Type B pancreatic cell (in vitro differentiated cells): ENCODE measurements around the gene PRKAR2B. TPM values are rescaled to one million over a fixed set of nuclear protein-coding genes. Genes with fewer than 3 reads are reported as not detected.

Experiments used
- DNase-seq: peaks from one replicate; pipeline ENCODE4 v3.0.0; 2021; ENCODE audit warnings: mixed read lengths; ENCODE audit not compliant: unreplicated experiment; ENCODE audit errors: extremely low spot score
- H3K27ac Mint-ChIP-seq: 2 replicates; pipeline ENCODE4 v1.8.0; 2021; ENCODE audit warnings: mild to moderate bottlenecking, mixed read lengths
- H3K27me3 Mint-ChIP-seq: 2 replicates; pipeline ENCODE4 v1.8.0; 2021; ENCODE audit warnings: mixed read lengths
- H3K36me3 Mint-ChIP-seq: 2 replicates; pipeline ENCODE4 v1.8.0; 2021; ENCODE audit warnings: mixed read lengths
- H3K4me1 Mint-ChIP-seq: one replicate; pipeline ENCODE4 v1.8.0; 2021; ENCODE audit warnings: mixed read lengths; ENCODE audit not compliant: unreplicated experiment
- H3K4me3 Mint-ChIP-seq: 2 replicates; pipeline ENCODE4 v1.8.0; 2021; ENCODE audit warnings: mild to moderate bottlenecking, mixed read lengths
- H3K9me3 Mint-ChIP-seq: 2 replicates; pipeline ENCODE4 v1.8.0; 2021; ENCODE audit warnings: mixed read lengths
- CTCF ChIP-seq: fragments of 200-600 bp; sonication (generic); conservative IDR thresholded peaks from 2 replicates; pipeline ENCODE4 v1.5.0; 2021; ENCODE audit warnings: antibody characterized with exemption, mild to moderate bottlenecking
- total RNA-seq: library from RNA; stranded (reverse); gene quantifications from 2 replicates; pipeline ENCODE4 v1.2.1, GENCODE V29; 2021; ENCODE audit warnings: low replicate concordance

The PRKAR2B gene
- total RNA-seq, 1 donor from 2014 or later, result 7.2 TPM

- H3K9me3 Mint-ChIP-seq, result no peaks in the 10 kb centered on the region
- peak overlapping the region; percentile 99 for H3K4me3 Mint-ChIP-seq
- peak; percentile 72 for TF ChIP-seq CTCF
- no peaks in the 10 kb centered on the region for H3K36me3 Mint-ChIP-seq
- peaks cover 5% of the 10 kb centered on the region for H3K27me3 Mint-ChIP-seq
- H3K27ac Mint-ChIP-seq, result peak overlapping the region; percentile 100
- DNase-seq, result no peak
- H3K4me1 Mint-ChIP-seq, result peaks cover 6% of the 10 kb centered on the region
These were observed 123.2 kb downstream of the PRKAR2B start for GRCh38 chr7:107167483-107168232.

- Mint-ChIP-seq H3K4me1 (peaks cover 10% of the 10 kb centered on the region), H3K4me3 (peak within 1 kb of the TSS; percentile 99), H3K36me3 (no peaks in the 10 kb centered on the region), H3K27ac (peak within 1 kb of the TSS; percentile 100), H3K27me3 (peaks cover 5% of the 10 kb centered on the region), H3K9me3 (no peaks in the 10 kb centered on the region)
- no peak for TF ChIP-seq CTCF
- DNase-seq, result peak; percentile 97
These were observed 124.0 kb downstream of the PRKAR2B start, which contains the start of gene HBP1 for GRCh38 chr7:107168233-107169119. Gene HBP1, plus strand, starts transcription at chr7:107169003. Its CDS starts 10,891 bp downstream, at chr7:107179894.

DNA sequence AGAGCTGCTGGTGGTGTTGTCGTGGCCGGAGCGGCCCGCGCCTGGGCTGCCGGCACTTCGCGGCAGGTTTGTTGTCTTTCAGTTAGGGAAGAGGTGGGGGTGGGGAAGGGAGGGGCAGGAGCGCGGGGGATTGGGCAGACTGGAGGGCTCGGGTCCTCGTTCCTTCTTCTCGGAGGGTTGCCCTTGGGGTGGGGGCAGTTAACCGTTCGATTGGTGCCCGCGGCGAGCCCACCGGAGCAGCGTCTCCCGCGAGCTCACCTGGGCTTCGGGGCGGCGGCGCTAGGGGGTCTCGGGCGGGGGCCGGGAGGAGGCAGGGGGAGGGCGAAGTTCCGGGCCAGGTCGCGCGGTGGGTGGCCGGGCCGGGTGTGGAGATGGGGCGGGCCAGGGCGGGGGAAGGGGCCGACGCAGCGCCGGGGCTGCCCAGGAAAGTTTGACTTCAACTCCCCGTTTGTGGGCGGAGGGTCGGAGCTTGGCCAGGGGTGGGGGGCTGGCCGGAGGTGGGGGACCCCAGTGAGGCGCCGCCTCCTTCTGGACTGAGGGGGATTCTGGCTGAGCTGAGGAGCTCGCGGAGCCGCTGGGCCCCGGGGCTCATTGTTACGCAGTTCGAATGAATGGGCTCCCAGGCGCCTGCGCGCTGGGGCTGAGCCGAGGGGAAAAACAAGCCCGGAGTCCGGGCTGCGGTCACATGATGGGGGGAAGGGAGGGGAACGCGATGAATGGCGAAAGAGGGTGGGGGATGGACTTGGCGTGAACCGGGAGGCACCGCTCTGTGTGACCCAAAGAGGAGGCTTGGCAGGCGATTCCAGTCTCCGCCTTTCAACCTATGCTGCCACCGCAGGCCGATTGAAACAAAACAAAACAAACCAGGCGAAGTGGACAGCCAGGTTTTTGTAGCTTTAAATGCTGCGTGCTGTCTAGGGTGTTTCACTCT, 124.9 kb downstream of the PRKAR2B start:
- TF ChIP-seq CTCF, result no peak
- Mint-ChIP-seq H3K9me3 (no peaks in the 10 kb centered on the region), H3K36me3 (peaks cover 2% of the 10 kb centered on the region), H3K4me1 (peaks cover 14% of the 10 kb centered on the region), H3K4me3 (peak overlapping the region; percentile 99), H3K27ac (peak overlapping the region; percentile 100), H3K27me3 (peaks cover 5% of the 10 kb centered on the region)
- peak; percentile 95 for DNase-seq

GRCh38 chr7:107170051-107170915, 125.8 kb downstream of the PRKAR2B start:
- DNase-seq, result no peak
- Mint-ChIP-seq H3K36me3 (peaks cover 4% of the 10 kb centered on the region), H3K27ac (peak overlapping the region; percentile 100), H3K4me1 (peaks cover 12% of the 10 kb centered on the region), H3K4me3 (peak overlapping the region; percentile 99), H3K9me3 (no peaks in the 10 kb centered on the region), H3K27me3 (peaks cover 5% of the 10 kb centered on the region)
- no peak for TF ChIP-seq CTCF
